Measurements from ENCODE around the gene NOS1. TPM values are rescaled to one million over a fixed set of nuclear protein-coding genes. Genes with fewer than 3 reads are reported as not detected.

The NOS1 gene
- total RNA-seq, 1 donor from 2014 or later = 0.05 TPM

- DNase-seq (ENCODE audit: low read depth) = no peak
Observed at GRCh38 chr12:117330441-117331113, 30.8 kb downstream of the NOS1 start.

GRCh38 chr12:117329756-117330155 lies 31.7 kb downstream of the NOS1 start:
- DNase-seq (ENCODE audit: low read depth) = no peak

GRCh38 chr12:117328556-117329100 lies 32.8 kb downstream of the NOS1 start:
- no peak for DNase-seq (ENCODE audit: low read depth)

GRCh38 chr12:117322428-117322827 lies 39.0 kb downstream of the NOS1 start:
- no peak for DNase-seq (ENCODE audit: low read depth)

GRCh38 chr12:117321572-117321971 lies 39.9 kb downstream of the NOS1 start:
- DNase-seq (ENCODE audit: low read depth) = no peak

GRCh38 chr12:117318591-117318990 lies 42.8 kb downstream of the NOS1 start:
- DNase-seq (ENCODE audit: low read depth) = no peak

GRCh38 chr12:117316336-117316735 lies 45.1 kb downstream of the NOS1 start:
- no peak for DNase-seq (ENCODE audit: low read depth)

- DNase-seq (ENCODE audit: low read depth) = no peak
Observed at GRCh38 chr12:117313926-117314325, 47.5 kb downstream of the NOS1 start.

GRCh38 chr12:117312770-117313169 lies 48.7 kb downstream of the NOS1 start:
- no peak for DNase-seq (ENCODE audit: low read depth)

- DNase-seq (ENCODE audit: low read depth) = no peak
Observed at GRCh38 chr12:117309276-117309925, 52.0 kb downstream of the NOS1 start.

- no peak for DNase-seq (ENCODE audit: low read depth)
Observed at GRCh38 chr12:117300174-117300573, 61.3 kb downstream of the NOS1 start.

- DNase-seq (ENCODE audit: low read depth) = no peak
Observed at GRCh38 chr12:117298648-117299225, 62.7 kb downstream of the NOS1 start.

GRCh38 chr12:117298191-117298590 lies 63.2 kb downstream of the NOS1 start:
- DNase-seq (ENCODE audit: low read depth) = no peak

- DNase-seq (ENCODE audit: low read depth) = no peak
Observed at GRCh38 chr12:117294189-117294603, 67.2 kb downstream of the NOS1 start.

GRCh38 chr12:117293510-117293909 lies 67.9 kb downstream of the NOS1 start:
- DNase-seq (ENCODE audit: low read depth) = no peak

- DNase-seq (ENCODE audit: low read depth) = no peak
Observed at GRCh38 chr12:117292688-117293087, 68.7 kb downstream of the NOS1 start.

GRCh38 chr12:117284140-117284539 lies 77.3 kb downstream of the NOS1 start:
- no peak for DNase-seq (ENCODE audit: low read depth)

GRCh38 chr12:117282490-117282889 lies 78.9 kb downstream of the NOS1 start:
- no peak for DNase-seq (ENCODE audit: low read depth)

- no peak for DNase-seq (ENCODE audit: low read depth)
Observed at GRCh38 chr12:117280019-117280680, 81.3 kb downstream of the NOS1 start.

- no peak for DNase-seq (ENCODE audit: low read depth)
Observed at GRCh38 chr12:117279606-117280005, 81.8 kb downstream of the NOS1 start.

- DNase-seq (ENCODE audit: low read depth) = no peak
Observed at GRCh38 chr12:117277875-117278274, 83.6 kb downstream of the NOS1 start.

GRCh38 chr12:117273091-117273490 lies 88.3 kb downstream of the NOS1 start:
- DNase-seq (ENCODE audit: low read depth) = no peak

Measured in renal cortical epithelial cell (primary cell).